Tibial nerve (tissue), 4 donors: ENCODE measurements around the gene NRAS. TPM values are rescaled to one million over a fixed set of nuclear protein-coding genes. Genes with fewer than 3 reads are reported as not detected.

ENCODE experiments used
- DNase-seq, 2 donors: peaks; one replicate each; pipeline ENCODE4 v3.0.0-alpha.2; 2019; ENCODE audit warnings: low spot score in 2 of 2
- H3K27ac ChIP-seq, 4 donors: fragments of 200-600 bp; sonication (generic) in 3 of 4; one replicate each; pipeline ENCODE4 v1.5.1; 2017 to 2019; ENCODE audit warnings: mild to moderate bottlenecking in 1 of 4
- H3K27me3 ChIP-seq, 2 donors: fragments of 200-600 bp; sonication (generic) in 1 of 2; one replicate each; pipeline versions ENCODE4 v1.5.1 to v1.6.0; 2017 to 2019
- H3K36me3 ChIP-seq, 3 donors: fragments of 200-600 bp; sonication (generic); one replicate each; pipeline ENCODE4 v1.5.1; 2018 to 2019
- H3K4me1 ChIP-seq, 4 donors: fragments of 200-600 bp; sonication (generic) in 3 of 4; one replicate each; pipeline ENCODE4 v1.5.1; 2017 to 2019
- H3K4me3 ChIP-seq, 4 donors: fragments of 200-600 bp; sonication (generic) in 3 of 4; one replicate each; pipeline ENCODE4 v1.5.1; 2017 to 2019; ENCODE audit warnings: mild to moderate bottlenecking in 1 of 4, moderate library complexity in 1 of 4
- H3K9me3 ChIP-seq, 4 donors: fragments of 200-600 bp; sonication (generic) in 3 of 4; one replicate each; pipeline ENCODE4 v1.5.1; 2017 to 2019
- EP300 ChIP-seq, 2 donors: sonication (generic); formaldehyde crosslinking; IDR thresholded peaks; one replicate each; pipeline ENCODE4 v1.6.1; 2017; ENCODE audit warnings: antibody characterized with exemption in 2 of 2, mild to moderate bottlenecking in 1 of 2
- POLR2A ChIP-seq, 2 donors: fragments of 450-650 bp; IDR thresholded peaks; one replicate each; pipeline ENCODE4 v1.6.1; 2017; ENCODE audit warnings: antibody characterized with exemption in 2 of 2, mild to moderate bottlenecking in 2 of 2, moderate library complexity in 2 of 2
- WGBS, 2 donors: methylation state at CpG; one replicate each; pipeline ENCODE4 v1.1.5; 2018; 5-methylcytosine and 5-hydroxymethylcytosine counted together
- total RNA-seq, 4 donors: library from RNA; depleted of rRNA; stranded (reverse); fragments of >200 nt; gene quantifications; one replicate each; pipeline ENCODE4 v1.1.0, GENCODE V29; 2016
- TF ChIP-seq, protein P1 (sequence below), 5 experiments: fragments of 200-600 bp in 3 of 5; fragments of 450-650 bp in 2 of 5; sonication (generic) in 3 of 5; IDR thresholded peaks; one replicate each; pipeline ENCODE4 v1.5.1; 2016 to 2019; ENCODE audit warnings: antibody characterized with exemption in 5 of 5, mild to moderate bottlenecking in 3 of 5, moderate library complexity in 2 of 5

The NRAS gene
- total RNA-seq, 4 donors from 2014 or later: 16.3 to 22.8 (median 20.1) TPM

DNA sequence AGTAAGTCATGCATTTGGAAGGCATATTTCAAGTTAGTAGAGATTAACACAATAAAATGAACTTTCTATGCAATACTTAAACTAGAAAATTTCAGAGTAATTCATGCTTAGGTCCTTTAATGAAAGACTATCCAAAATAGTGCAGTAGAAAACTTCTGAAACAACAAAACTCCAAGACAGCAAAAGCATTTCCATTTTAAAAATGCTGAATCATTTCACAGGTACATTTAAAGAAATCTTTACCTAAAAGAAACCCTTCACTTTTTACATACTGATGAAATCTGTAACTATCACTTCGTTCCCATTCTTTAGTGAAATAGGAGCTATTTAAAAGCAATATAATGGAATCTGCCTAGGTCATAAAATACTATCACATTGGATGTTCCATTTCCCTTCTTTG lies 23.8 kb upstream of the NRAS start:
- WGBS, 2 donors: 95% methylated on average over 1 of the region's 1 CpG
- Histone ChIP-seq H3K27me3 (no peaks in the 10 kb centered on the region), H3K4me3 (no peak overlapping the region), H3K9me3 (no peaks in the 10 kb centered on the region), H3K4me1 (peaks cover 0 to 25% (median 2%) of the 10 kb centered on the region in 4 donors), H3K36me3 (peaks cover 0 to 64% (median 0%) of the 10 kb centered on the region in 3 donors), H3K27ac (no peak overlapping the region)
- TF ChIP-seq EP300 (IDR thresholded peaks at IDR 0.05) (no peak), POLR2A (IDR thresholded peaks at IDR 0.05) (no peak)
- TF ChIP-seq, protein P1, sequence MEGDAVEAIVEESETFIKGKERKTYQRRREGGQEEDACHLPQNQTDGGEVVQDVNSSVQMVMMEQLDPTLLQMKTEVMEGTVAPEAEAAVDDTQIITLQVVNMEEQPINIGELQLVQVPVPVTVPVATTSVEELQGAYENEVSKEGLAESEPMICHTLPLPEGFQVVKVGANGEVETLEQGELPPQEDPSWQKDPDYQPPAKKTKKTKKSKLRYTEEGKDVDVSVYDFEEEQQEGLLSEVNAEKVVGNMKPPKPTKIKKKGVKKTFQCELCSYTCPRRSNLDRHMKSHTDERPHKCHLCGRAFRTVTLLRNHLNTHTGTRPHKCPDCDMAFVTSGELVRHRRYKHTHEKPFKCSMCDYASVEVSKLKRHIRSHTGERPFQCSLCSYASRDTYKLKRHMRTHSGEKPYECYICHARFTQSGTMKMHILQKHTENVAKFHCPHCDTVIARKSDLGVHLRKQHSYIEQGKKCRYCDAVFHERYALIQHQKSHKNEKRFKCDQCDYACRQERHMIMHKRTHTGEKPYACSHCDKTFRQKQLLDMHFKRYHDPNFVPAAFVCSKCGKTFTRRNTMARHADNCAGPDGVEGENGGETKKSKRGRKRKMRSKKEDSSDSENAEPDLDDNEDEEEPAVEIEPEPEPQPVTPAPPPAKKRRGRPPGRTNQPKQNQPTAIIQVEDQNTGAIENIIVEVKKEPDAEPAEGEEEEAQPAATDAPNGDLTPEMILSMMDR (IDR thresholded peaks at IDR 0.05): no peak
- DNase-seq: no peak

DNA sequence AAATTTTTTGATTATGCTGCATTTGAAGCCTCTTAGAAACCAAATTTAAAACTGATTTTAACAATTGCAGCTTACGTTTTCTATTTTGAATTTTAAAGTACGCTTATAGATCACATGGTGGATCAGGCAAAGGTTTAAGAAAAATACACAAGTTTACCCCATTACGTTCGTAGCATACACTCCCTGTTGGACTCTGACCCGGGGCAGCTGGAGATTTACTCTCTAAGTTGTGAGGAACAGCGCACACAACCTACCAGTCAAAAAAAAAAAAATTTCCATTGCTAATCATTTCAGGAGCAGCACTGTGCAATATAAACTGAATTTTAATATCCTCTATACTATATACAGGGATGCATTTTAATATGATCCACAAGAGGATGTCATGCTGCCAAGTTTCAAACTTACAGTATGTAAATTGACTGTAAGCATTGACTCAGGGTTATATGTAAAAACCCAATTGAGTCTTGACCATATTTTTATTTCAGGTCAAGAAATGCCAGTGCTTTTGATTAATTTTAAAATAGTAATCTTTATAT lies 20.8 kb upstream of the NRAS start:
- H3K27ac ChIP-seq: no peak overlapping the region
- no peaks in the 10 kb centered on the region for H3K27me3 ChIP-seq
- H3K36me3 ChIP-seq: peaks cover 0 to 85% (median 6%) of the 10 kb centered on the region in 3 donors
- DNase-seq: no peak
- TF ChIP-seq POLR2A (IDR thresholded peaks at IDR 0.05): no peak
- TF ChIP-seq, protein P1 (IDR thresholded peaks at IDR 0.05): no peak
- no peak for TF ChIP-seq EP300 (IDR thresholded peaks at IDR 0.05)
- peaks cover 0 to 7% (median 2%) of the 10 kb centered on the region in 4 donors for H3K4me1 ChIP-seq
- 91 to 93% methylated on average over 6 of the region's 6 CpGs for WGBS, 2 donors
- no peak overlapping the region for H3K4me3 ChIP-seq
- no peaks in the 10 kb centered on the region for H3K9me3 ChIP-seq

DNA sequence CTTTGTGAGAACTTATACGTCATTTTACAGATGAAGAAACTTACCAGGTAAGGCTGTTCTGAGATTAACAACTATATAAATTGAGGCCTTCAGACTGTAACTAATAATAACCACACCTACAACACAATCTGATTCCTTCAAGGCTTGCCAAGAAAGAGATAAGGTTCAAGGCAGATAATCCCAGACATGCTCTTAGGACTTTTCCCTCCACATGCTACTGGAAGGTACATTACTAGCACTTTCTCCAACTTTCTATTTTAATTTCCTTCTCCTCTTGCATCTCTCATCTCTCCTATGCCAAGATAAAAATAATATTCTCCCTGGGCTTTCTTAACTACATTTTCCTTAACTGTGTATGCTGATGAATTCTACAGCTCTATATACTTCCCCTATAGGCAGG lies 18.9 kb upstream of the NRAS start:
- no peak for DNase-seq
- Histone ChIP-seq H3K27ac (no peak overlapping the region), H3K36me3 (peaks cover 0 to 90% (median 9%) of the 10 kb centered on the region in 3 donors), H3K27me3 (no peaks in the 10 kb centered on the region), H3K4me1 (peaks cover 0 to 3% (median 0%) of the 10 kb centered on the region in 4 donors), H3K4me3 (no peak overlapping the region), H3K9me3 (no peaks in the 10 kb centered on the region)
- TF ChIP-seq EP300 (IDR thresholded peaks at IDR 0.05): no peak
- no peak for TF ChIP-seq POLR2A (IDR thresholded peaks at IDR 0.05)
- TF ChIP-seq, protein P1 (IDR thresholded peaks at IDR 0.05): no peak
- WGBS, 2 donors: 89 to 92% methylated on average over 1 of the region's 1 CpG

DNA sequence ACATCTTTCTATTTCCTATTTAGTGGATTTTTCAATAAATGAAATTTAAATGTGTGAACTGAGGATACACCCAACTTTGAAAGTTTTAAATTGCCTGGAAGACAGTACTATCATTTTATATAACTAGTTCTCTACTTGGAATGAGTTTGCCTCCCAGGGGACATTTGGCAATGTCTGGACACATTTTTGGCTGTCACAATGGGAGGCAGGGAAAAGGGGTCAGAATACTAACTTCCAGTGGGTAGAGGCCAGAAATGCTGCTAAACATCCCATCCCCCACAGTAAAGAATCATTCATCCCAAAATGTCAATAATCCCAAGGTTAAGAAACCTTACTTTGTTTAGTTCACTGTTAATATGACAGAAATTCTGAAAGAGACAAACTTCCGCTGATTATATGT lies 13.2 kb upstream of the NRAS start:
- WGBS, 2 donors: 84 to 88% methylated on average over 1 of the region's 1 CpG
- Histone ChIP-seq H3K36me3 (peaks cover 0 to 90% (median 37%) of the 10 kb centered on the region in 3 donors), H3K9me3 (no peaks in the 10 kb centered on the region), H3K27ac (no peak overlapping the region), H3K27me3 (no peaks in the 10 kb centered on the region), H3K4me1 (peaks cover 0 to 8% (median 0%) of the 10 kb centered on the region in 4 donors), H3K4me3 (no peak overlapping the region)
- DNase-seq: no peak
- no peak for TF ChIP-seq POLR2A (IDR thresholded peaks at IDR 0.05)
- TF ChIP-seq, protein P1 (IDR thresholded peaks at IDR 0.05): no peak
- no peak for TF ChIP-seq EP300 (IDR thresholded peaks at IDR 0.05)

DNA sequence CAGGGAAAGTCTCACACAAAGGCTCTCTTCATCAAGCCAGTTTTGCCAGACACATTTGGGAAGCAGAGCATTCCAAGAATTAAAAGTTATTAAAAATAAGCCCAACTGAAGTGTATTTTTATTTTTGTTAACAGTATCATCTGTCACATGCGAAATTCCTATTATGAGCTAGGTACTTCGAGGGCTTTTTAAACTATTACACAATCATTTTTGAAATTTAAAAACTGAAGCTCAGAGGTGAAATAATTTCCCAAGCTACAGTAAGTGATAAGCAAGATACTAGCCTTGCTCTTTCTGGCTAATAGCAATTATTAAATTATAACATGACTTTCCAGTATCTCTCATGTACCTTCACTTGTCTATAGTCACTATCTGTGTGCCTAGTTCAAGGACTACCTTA lies 12.0 kb upstream of the NRAS start:
- H3K9me3 ChIP-seq: no peaks in the 10 kb centered on the region
- TF ChIP-seq, protein P1 (IDR thresholded peaks at IDR 0.05): no peak
- TF ChIP-seq EP300 (IDR thresholded peaks at IDR 0.05) (no peak), POLR2A (IDR thresholded peaks at IDR 0.05) (no peak)
- 74 to 81% methylated on average over 2 of the region's 2 CpGs for WGBS, 2 donors
- H3K27ac ChIP-seq: no peak overlapping the region
- H3K4me1 ChIP-seq: peaks cover 0 to 8% (median 0%) of the 10 kb centered on the region in 4 donors
- no peak overlapping the region for H3K4me3 ChIP-seq
- no peaks in the 10 kb centered on the region for H3K27me3 ChIP-seq
- no peak for DNase-seq
- H3K36me3 ChIP-seq: peaks cover 0 to 90% (median 40%) of the 10 kb centered on the region in 3 donors
